Measurements from ENCODE around the gene SAP25.
A peak's percentile ranks its signal among the peaks of the same experiment; 100 is the strongest.
"Not testable (repeated sequence)": the region's sequence is repeated elsewhere in the genome, so short reads cannot be mapped to it uniquely, and the experiment has no call there.

The SAP25 gene

DNA sequence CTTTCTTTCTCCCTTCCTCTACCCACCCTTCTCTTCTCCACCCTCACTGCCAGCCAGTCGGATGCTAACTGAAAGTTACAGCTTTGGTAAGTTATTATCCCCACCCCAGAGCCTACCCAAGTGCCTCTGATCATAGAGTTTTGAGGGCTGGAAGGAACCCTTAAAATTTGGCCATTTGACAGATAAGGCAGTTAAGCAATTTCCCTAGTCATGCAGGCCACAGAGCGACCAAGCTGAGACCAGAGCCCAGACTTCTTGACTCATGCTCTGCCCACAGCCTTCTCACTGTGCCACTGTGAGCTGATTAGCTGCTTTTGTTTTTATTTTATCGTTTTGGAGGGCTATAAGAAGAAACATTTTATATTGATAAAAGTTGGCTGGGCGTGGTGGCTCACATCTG is 17.2 kb downstream of the SAP25 start:
- no peak for FAIRE-seq

DNA sequence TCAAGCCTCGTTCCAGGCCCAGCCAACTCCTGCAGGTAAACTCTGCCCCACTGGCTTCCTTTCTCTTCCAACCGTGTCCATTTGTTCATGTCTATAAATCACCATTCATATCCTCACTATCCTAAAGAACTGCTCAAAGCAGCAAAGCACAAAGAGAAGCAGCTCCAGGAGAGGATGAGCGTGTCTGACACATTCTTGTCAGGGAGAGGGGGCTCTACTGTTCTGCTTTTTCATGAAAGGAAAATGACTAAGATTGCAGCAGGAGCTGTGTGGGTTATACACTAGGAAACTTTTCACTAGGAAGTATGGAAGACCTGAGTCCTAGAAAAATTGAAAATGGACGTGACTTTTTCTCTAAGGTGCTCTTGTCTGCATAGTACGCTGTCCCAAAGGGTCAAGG is 18.0 kb downstream of the SAP25 start:
- no peak for FAIRE-seq

DNA sequence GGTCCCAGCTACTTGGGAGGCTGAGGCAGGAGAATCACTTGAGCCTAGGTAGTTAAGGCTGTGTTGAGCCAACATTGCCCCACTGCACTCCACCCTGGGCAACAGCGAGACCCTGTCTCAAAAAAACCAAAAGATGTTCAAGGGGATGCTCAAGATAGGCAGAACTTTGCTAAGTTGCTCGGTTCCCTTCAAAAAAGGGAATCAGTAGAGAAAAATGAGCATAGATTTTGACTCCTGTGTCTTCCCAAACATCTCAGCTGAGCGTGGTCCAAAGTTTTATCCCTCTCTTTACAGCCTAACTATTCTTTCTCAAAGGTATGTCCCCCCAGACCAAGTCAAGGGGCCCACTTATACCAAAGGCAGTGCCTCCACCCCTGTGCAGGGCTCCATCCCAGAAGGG is 20.7 kb downstream of the SAP25 start:
- no peak for FAIRE-seq

- no peak for FAIRE-seq
These were observed 21.2 kb downstream of the SAP25 start for GRCh38 chr7:100552532-100552931.

- not testable (repeated sequence) for FAIRE-seq
These were observed 25.3 kb downstream of the SAP25 start for GRCh38 chr7:100548446-100548845.

- no peak for FAIRE-seq
These were observed 25.8 kb downstream of the SAP25 start for GRCh38 chr7:100547872-100548271.

DNA sequence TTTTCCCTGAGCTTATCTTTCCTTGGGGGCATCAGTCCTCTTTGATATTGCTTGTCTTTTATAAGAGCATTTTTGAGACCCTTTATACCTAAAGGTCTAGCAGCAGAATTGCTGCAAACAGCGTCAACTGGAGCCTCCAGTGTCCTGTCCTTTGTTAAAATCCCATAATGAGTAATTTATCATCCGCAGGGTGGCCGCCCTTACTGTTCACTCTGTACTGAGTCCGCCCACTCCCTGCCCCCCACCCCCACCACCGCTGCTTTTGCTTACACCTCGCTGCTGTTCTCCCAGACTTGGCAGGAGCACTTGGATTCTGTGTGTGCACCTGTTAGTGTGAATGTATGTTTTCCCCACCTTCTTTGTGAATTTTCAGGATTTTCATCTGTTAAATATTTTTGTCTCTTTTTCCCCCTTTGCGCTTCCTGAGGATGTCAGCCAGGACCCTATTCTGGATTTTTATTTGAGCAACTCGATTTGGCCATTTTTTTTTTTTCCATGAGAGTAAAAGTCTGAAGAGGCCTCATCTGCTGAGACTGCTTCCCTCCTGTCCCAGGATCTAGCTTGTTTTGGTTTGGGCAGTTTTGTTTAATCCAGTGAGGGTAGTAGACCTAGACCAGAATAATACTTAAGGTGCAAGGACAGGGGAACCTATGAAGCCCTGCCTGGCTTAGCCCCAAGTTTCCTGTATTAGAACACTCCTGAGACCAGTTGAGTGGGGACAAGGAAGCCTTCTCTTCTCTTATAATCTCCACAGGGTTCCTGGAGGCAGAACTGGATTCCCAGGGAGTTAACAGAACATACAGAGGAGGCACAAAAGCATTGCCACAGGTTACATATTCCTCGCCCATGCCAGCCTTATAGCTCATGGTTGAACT is 26.5 kb downstream of the SAP25 start:
- FAIRE-seq = no peak

DNA sequence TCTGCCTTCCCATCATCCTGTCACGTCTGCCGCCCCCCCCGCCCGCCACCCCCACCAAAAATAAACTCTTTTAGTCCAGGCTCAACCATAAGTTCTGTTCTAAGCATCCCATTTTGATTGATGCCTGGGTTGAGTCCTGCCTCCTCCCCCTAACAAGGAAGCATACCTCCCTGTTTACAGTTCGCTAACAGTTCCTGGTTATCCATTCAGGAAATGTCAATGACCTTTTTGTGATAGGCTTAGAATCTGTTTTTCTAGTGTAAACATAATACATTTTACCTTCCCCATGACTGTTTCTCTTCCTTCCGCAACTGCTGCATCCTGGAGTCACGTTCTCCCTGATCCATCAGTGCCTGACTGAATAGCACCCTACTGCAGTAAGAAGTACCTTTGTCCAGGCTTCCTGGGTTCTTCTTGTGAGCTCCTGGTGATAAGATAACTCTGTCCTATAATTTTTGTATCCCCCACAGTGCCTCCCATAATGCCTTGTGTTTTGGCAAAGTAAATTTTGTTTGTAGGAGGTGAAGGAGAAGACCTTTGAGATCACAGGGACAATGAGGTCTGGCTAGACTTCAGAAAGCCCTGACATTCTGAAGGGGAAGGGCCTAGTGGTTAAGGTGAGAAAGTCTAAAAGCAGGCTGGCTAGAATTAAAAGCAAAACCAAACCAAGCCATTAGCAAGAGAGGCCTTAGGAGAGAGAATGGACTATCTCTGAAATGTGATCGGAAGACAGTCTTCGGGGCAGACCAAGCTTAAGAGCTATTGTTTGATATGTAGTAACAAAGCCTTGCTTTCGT is 27.4 kb downstream of the SAP25 start:
- FAIRE-seq = no peak

DNA sequence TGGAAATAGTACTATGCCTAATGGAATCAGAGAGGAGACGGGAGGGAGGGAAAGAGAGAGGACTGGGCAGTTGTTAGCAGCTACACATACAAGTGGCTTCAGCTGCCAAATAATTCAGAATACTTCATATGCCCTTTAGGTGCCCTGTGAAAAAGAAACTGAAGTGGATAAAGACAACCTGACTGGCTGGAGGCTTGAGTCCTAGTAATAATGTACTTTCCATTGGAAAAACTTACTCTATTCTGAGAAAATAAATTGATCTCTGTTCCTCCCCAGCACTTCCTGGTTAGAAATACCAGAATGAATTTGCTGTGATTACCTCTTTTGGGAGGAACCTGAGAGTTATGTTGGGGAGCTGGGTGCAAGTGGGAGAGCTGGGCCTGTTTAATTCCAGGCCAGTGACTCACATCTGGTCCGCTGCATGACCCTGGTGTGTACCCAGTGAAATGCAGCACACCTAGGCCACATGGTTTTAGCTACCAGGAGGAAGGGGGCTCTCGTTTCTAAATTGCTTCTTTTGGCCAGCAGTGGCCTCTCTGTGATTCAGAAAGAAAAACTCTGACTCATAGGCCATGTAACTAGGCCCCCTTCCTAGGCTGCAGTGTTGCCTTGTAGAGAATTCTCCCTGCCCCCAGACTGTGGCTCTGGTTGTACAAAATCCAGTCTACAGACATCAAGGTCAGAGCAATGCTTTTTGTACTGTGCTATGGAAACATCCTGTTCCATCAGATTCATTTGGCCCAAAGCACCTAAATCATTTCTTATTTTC is 28.2 kb downstream of the SAP25 start:
- no peak for FAIRE-seq

DNA sequence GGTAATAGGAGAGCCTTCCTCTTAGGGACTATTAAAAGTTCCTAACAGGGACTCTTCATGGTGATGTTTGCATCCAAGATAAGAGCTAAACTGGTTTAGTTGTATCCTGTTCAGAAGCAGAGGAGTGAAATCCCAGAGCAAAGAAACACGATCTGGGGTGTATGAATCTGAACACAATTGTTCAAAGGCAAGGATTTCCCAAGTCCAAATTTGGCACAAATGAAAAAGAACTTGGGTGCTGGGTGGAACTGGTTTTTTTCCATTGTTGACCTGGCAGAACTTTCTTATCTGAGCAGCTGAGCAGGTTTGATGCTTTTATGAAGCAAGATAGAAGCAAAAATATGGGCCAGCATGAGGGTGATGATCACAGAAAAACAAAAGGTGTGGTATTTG is 28.7 kb downstream of the SAP25 start:
- no peak for FAIRE-seq

DNA sequence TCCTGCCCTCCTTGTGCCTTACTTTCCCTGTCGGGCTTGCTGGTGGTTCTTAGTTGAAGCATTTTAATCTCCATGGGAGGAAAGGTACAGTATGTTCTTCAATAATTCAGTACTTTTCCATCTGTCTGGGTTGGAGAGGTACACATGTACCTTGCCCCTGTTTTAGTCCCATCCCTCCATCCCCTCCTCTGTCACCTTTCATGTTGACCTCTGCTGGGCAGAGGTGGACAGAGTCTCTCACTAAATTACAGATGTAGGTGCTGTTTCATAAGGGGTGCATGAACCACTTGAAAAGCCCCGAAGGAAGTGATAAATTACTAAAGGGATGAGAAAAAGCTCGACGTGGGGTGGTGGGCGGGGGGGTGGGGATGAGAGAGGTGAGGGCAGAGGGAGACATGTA is 29.3 kb downstream of the SAP25 start:
- FAIRE-seq = no peak

GRCh38 chr7:100543586-100543985 is 30.1 kb downstream of the SAP25 start:
- FAIRE-seq = no peak

GRCh38 chr7:100541309-100541708 is 32.4 kb downstream of the SAP25 start:
- FAIRE-seq = not testable (repeated sequence)

GRCh38 chr7:100540073-100540723 is 33.5 kb downstream of the SAP25 start:
- FAIRE-seq = no peak

DNA sequence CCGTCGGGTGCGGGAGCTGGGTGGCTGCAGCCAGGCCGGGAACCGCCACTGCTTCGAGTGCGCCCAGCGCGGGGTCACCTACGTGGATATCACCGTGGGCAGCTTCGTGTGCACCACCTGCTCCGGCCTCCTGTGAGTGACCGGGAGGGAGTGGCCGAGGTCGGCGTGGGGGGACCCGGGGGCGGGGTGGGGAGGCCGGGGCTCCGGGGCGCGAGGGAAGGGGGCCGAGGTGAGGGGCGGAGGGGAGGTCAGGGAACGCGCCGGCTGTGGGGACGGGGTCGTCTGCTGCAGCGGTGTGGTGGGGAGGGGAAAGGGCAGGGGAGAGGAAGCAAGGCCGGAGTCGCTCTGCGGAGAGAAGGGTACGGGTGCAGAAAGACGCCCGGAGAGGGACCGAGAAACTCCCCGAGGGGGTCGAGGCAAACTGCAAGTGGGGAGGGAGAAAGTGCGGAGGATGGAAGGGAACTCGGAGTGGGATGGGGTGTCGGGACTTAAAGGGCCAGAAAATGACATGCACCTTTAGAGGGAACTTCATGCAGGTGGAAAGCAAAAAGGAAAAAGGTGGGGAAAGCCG is 34.2 kb downstream of the SAP25 start:
- no peak for FAIRE-seq

- FAIRE-seq = peak; percentile 89
These were observed 34.9 kb downstream of the SAP25 start, which contains the start of gene AGFG2 for GRCh38 chr7:100538654-100539435. Gene AGFG2 (plus strand): TSS chr7:100539203. CDS start chr7:100539347, 144 bp downstream.

GRCh38 chr7:100538348-100538653 is 35.4 kb downstream of the SAP25 start:
- no peak for FAIRE-seq

GRCh38 chr7:100536695-100537094 is 37.0 kb downstream of the SAP25 start:
- not testable (repeated sequence) for FAIRE-seq

- not testable (repeated sequence) for FAIRE-seq
These were observed 37.7 kb downstream of the SAP25 start for GRCh38 chr7:100535982-100536381.

DNA sequence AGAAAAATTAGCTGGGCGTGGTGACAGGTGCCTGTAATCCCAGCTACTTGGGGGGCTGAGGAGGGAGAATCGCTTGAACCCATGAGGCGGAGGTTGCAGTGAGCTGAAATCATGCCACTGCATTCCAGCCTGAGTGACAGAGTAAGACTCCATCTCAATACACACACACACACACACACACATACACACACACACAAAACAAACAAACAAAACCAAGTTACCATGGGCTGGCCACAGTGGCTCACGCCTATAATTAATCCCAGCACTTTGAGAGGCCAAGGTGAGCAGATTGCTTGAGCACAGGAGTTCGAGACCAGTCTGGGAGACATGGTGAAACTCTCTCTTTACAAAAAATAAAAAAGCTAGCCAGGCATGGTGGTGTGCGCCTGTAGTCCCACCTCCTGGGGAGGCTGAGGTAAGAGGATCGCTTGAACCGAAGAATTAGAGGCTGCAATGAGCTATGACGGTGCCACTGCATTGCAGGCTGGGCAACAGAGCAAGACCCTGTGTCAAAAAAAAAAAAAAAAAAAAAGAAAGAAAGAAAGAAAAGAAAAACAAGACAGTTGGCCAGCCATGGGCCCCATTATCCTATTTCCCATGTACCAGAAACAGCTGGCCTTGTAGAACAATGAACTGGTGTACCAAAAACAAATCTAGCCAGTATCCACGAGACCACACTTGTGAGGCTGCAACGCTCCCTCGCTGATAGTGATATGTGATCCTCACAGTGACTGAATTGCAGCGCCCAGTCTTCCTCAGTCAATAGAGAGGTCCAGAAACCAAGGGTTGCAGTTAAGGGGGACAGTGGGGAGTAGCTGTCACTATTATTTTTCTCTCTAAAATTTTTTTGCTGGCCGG is 41.3 kb downstream of the SAP25 start:
- FAIRE-seq = no peak

Data from colon (tissue), 2 donors.